ENCODE measurements around the gene DPM3. TPM values are rescaled to one million over a fixed set of nuclear protein-coding genes. Genes with fewer than 3 reads are reported as not detected.

DPM3 gene
- total and polyA plus RNA-seq, 9 of the 15 experiments (the other 6 are each of a cell fraction or from before 2014, with no cell fraction given), result 3.7 to 120 (median 36.4) TPM

DNA sequence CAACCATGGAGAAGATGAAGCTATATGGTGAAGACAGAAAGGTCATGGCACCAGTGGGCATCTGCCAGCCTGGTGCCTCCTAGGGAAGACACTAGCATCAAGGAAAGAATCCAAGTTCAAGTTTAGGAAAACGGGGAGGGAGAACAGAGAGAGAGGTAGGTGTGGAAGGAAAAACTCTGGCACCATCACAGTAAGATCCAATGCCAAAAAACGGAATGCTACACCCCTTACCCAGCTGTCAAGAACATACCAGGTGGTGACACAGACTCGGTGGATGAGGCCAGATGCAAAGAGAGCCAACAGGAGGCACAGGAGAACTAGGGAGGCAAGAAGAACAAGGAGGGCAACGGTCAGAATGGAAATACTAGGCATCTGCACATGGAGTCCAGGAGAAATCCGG lies 29.2 kb upstream of the DPM3 start:
- H4K20me1 ChIP-seq (replicated peaks; ENCODE audit: control insufficient read depth, insufficient read depth, low read length), result no peaks in the 10 kb centered on the region
- peaks cover 15% of the 10 kb centered on the region for H3K79me2 ChIP-seq (ENCODE audit: control insufficient read depth, insufficient read depth, low read length)
- ChIA-PET CTCF (ENCODE audit: low intra/inter-chr PET ratio) (no interaction called here), POLR2A (no interaction called here)
- no peaks in the 10 kb centered on the region for H3K9me1 ChIP-seq (ENCODE audit: control insufficient read depth, insufficient read depth, low read length)
- H3K4me3 ChIP-seq, result no peak overlapping the region
- 60% methylated on average over 5 of the region's 5 CpGs for WGBS (ENCODE audit: insufficient coverage, low coverage, missing lambda C conversion rate)
- intact Hi-C loops (cut with micrococcal nuclease) (loop anchor here (5.0 kb wide), 1 partner anchor 57 kb away; no protein-coding TSS in a partner anchor), in situ Hi-C loops (cut with MboI) (loop anchor here (5.0 kb wide), 1 partner anchor 77 kb away; no protein-coding TSS in a partner anchor)
- no peak for FAIRE-seq
- peaks cover 35% of the 10 kb centered on the region for H3K36me3 ChIP-seq (ENCODE audit: control insufficient read depth, insufficient read depth, low read length)
- no peaks in the 10 kb centered on the region for H3K27me3 ChIP-seq (ENCODE audit: control insufficient read depth in 2 of 2, insufficient read depth in 2 of 2, low read length in 2 of 2)
- no TSS peak for BruUV-seq (replicated peaks)
- ATAC-seq, result no peak
- H3K4me1 ChIP-seq (replicated peaks in 1 of 2; ENCODE audit: control insufficient read depth in 2 of 2, insufficient read depth in 2 of 2, low read length in 2 of 2), result peaks cover 16 to 30% of the 10 kb centered on the region in 2 experiments; a peak in 4 of 5 replicates
- H3K9ac ChIP-seq (ENCODE audit: insufficient read depth in 1 of 2, low read depth in 2 of 2, low read length in 2 of 2), result no peak overlapping the region
- H2AFZ ChIP-seq (ENCODE audit: low read depth, low read length), result no peak overlapping the region
- DNase-seq (ENCODE audit: extremely low read depth in 1 of 4, low spot score in 3 of 4), result peak in 1 of 4 experiments; percentile 0
- H3K4me2 ChIP-seq (ENCODE audit: insufficient read depth, low read length), result no peak overlapping the region
- TF ChIP-seq, protein P1, sequence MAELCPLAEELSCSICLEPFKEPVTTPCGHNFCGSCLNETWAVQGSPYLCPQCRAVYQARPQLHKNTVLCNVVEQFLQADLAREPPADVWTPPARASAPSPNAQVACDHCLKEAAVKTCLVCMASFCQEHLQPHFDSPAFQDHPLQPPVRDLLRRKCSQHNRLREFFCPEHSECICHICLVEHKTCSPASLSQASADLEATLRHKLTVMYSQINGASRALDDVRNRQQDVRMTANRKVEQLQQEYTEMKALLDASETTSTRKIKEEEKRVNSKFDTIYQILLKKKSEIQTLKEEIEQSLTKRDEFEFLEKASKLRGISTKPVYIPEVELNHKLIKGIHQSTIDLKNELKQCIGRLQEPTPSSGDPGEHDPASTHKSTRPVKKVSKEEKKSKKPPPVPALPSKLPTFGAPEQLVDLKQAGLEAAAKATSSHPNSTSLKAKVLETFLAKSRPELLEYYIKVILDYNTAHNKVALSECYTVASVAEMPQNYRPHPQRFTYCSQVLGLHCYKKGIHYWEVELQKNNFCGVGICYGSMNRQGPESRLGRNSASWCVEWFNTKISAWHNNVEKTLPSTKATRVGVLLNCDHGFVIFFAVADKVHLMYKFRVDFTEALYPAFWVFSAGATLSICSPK (IDR thresholded peaks at IDR 0.05; ENCODE audit: borderline replicate concordance), result no peak
- TF ChIP-seq RBM15 (IDR thresholded peaks at IDR 0.05; ENCODE audit: insufficient read depth, low read length), result no peak
- no peak for TF ChIP-seq ETV6 (IDR thresholded peaks at IDR 0.05; ENCODE audit: borderline replicate concordance in 1 of 2, low read depth in 2 of 2, low read length in 1 of 2)
- no peak for TF ChIP-seq ETV6 (CRISPR knock-in tag; IDR thresholded peaks at IDR 0.05; ENCODE audit: borderline replicate concordance)
- TF ChIP-seq, protein P2, sequence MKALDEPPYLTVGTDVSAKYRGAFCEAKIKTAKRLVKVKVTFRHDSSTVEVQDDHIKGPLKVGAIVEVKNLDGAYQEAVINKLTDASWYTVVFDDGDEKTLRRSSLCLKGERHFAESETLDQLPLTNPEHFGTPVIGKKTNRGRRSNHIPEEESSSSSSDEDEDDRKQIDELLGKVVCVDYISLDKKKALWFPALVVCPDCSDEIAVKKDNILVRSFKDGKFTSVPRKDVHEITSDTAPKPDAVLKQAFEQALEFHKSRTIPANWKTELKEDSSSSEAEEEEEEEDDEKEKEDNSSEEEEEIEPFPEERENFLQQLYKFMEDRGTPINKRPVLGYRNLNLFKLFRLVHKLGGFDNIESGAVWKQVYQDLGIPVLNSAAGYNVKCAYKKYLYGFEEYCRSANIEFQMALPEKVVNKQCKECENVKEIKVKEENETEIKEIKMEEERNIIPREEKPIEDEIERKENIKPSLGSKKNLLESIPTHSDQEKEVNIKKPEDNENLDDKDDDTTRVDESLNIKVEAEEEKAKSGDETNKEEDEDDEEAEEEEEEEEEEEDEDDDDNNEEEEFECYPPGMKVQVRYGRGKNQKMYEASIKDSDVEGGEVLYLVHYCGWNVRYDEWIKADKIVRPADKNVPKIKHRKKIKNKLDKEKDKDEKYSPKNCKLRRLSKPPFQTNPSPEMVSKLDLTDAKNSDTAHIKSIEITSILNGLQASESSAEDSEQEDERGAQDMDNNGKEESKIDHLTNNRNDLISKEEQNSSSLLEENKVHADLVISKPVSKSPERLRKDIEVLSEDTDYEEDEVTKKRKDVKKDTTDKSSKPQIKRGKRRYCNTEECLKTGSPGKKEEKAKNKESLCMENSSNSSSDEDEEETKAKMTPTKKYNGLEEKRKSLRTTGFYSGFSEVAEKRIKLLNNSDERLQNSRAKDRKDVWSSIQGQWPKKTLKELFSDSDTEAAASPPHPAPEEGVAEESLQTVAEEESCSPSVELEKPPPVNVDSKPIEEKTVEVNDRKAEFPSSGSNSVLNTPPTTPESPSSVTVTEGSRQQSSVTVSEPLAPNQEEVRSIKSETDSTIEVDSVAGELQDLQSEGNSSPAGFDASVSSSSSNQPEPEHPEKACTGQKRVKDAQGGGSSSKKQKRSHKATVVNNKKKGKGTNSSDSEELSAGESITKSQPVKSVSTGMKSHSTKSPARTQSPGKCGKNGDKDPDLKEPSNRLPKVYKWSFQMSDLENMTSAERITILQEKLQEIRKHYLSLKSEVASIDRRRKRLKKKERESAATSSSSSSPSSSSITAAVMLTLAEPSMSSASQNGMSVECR (CRISPR knock-in tag; IDR thresholded peaks at IDR 0.05), result no peak
- TF ChIP-seq, protein P3, sequence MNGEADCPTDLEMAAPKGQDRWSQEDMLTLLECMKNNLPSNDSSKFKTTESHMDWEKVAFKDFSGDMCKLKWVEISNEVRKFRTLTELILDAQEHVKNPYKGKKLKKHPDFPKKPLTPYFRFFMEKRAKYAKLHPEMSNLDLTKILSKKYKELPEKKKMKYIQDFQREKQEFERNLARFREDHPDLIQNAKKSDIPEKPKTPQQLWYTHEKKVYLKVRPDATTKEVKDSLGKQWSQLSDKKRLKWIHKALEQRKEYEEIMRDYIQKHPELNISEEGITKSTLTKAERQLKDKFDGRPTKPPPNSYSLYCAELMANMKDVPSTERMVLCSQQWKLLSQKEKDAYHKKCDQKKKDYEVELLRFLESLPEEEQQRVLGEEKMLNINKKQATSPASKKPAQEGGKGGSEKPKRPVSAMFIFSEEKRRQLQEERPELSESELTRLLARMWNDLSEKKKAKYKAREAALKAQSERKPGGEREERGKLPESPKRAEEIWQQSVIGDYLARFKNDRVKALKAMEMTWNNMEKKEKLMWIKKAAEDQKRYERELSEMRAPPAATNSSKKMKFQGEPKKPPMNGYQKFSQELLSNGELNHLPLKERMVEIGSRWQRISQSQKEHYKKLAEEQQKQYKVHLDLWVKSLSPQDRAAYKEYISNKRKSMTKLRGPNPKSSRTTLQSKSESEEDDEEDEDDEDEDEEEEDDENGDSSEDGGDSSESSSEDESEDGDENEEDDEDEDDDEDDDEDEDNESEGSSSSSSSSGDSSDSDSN (IDR thresholded peaks at IDR 0.05; ENCODE audit: borderline replicate concordance in 1 of 2, low read depth in 2 of 2, low read length in 2 of 2), result no peak
- no peak for TF ChIP-seq TFAM (CRISPR knock-in tag; conservative IDR thresholded peaks at IDR 0.05)
- no peak for TF ChIP-seq NR2F6 (CRISPR knock-in tag; IDR thresholded peaks at IDR 0.05)
- TF ChIP-seq FOXA1 (IDR thresholded peaks at IDR 0.05; ENCODE audit: borderline replicate concordance), result no peak
- no peak for TF ChIP-seq SOX6 (IDR thresholded peaks at IDR 0.05)
- no peak for TF ChIP-seq CSDE1 (IDR thresholded peaks at IDR 0.05)
- no peak overlapping the region for H3K27ac ChIP-seq (ENCODE audit: extremely low read depth, low read depth, low read length)
- no peaks in the 10 kb centered on the region for H3K9me3 ChIP-seq (replicated peaks; ENCODE audit: control insufficient read depth, insufficient read depth, low read depth, low read length)

All from K562 (cell line).